SK-N-MC (cell line): Measurements from ENCODE around the gene CARD11.

Experiments
- DNase-seq: peaks from one replicate; pipeline ENCODE4 v3.0.0-alpha.2; 2011; ENCODE audit warnings: low read depth, low spot score
- H3K27ac ChIP-seq: fragments of 200-600 bp; sonication (generic); 2 replicates; pipeline ENCODE4 v1.5.1; 2016; ENCODE audit warnings: mixed run types
- H3K36me3 ChIP-seq: fragments of 200-600 bp; sonication (generic); 2 replicates; pipeline ENCODE4 v1.6.1; 2017; ENCODE audit warnings: antibody characterized with exemption, low read length, mixed read lengths; ENCODE audit not compliant: insufficient read depth
- H3K4me3 ChIP-seq: fragments of 200-600 bp; sonication (generic); 2 replicates; pipeline ENCODE4 v1.5.1; 2016
- H3K9ac ChIP-seq: fragments of 200-600 bp; sonication (generic); 2 replicates; pipeline ENCODE4 v1.8.0; 2017; ENCODE audit warnings: mixed run types, mixed read lengths; ENCODE audit not compliant: insufficient read length
- H3K9me3 ChIP-seq: fragments of 200-600 bp; sonication (generic); 2 replicates; pipeline ENCODE4 v1.6.1; 2017; ENCODE audit warnings: low read depth, mild to moderate bottlenecking, antibody characterized with exemption, low read length, moderate library complexity, mixed read lengths
- EZH2 ChIP-seq: fragments of 200-600 bp; sonication (generic); IDR thresholded peaks from one replicate; pipeline ENCODE4 v1.6.1; 2017; ENCODE audit warnings: antibody characterized with exemption
- FOXP2 ChIP-seq: optimal IDR thresholded peaks from 2 replicates; pipeline ENCODE3; 2011; ENCODE audit warnings: mild to moderate bottlenecking, moderate library complexity; ENCODE audit not compliant: insufficient read depth; ENCODE audit errors: extremely low read length, control extremely low read depth
- POLR2AphosphoS5 ChIP-seq: IDR thresholded peaks from 2 replicates; pipeline ENCODE4 v1.6.1; 2012; ENCODE audit warnings: mild to moderate bottlenecking, low read depth, low read length, borderline replicate concordance

Gene CARD11

DNA sequence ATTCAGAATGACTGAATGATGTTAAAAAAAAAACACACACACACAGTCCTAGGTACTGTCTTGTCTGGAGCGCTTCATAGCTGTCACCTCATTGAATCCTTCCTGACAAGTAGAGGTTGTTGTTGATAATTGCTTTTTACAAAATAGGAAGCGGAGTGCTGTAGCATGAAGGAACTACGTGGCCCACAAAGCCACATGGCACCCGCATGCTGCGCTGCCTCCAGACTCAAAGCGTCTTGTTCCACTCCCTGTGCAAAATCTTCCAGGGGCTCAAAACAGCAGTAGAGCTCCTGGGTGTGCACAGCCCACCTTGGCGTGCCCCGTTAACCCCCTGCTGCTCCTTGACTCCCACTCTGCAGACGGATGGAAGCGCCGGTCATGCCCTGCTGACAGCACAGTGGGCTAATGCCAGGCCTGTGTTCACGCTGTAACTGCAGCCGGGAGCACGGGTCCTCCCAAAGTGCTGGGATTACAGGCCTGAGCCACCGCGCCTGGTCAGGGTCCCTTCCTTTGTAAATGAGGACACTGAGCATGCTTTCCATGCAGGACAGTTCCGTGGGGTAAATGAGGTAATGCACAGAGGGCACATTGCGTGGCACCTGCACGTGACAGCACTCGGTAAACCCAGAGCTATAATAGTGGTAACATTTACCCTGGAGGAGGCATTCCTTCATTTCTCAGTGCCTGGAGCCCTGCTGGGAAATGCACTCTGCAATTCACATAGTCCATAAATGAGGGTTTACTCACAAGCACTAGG, 108.5 kb downstream of the CARD11 start:
- no peak overlapping the region for H3K27ac ChIP-seq
- TF ChIP-seq EZH2 (no peak), FOXP2 (no peak), POLR2AphosphoS5 (no peak)
- H3K9me3 ChIP-seq: no peaks in the 10 kb centered on the region
- DNase-seq: no peak
- H3K4me3 ChIP-seq: no peak overlapping the region
- H3K36me3 ChIP-seq: no peaks in the 10 kb centered on the region
- H3K9ac ChIP-seq: no peak overlapping the region

DNA sequence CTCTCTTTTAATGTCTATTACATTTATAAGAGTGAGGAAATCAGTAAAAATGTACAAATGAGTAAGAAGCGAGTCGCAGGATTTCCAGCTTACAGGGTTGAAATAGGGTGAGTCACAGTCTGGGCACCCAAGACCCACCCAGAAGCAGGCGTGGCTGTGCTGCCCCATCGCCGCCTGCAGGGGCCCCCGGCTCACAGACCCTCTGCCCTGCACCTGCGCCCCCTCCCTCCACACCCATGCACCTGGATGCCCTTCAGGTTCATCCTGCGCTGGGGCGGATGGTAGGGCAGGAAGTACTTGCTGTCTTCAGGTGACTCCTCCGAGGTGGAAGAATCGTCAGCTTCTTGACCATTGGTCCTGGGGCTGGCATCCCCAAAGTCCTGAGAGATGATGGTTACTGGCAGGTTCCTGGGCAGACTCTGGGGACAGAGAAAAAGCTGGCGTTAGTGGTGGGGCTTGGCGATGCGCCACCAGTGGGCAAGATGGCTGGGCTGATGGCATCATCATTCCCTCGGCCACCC, 109.4 kb downstream of the CARD11 start:
- Histone ChIP-seq H3K9ac (no peak overlapping the region), H3K9me3 (no peaks in the 10 kb centered on the region), H3K4me3 (no peak overlapping the region), H3K27ac (no peak overlapping the region), H3K36me3 (no peaks in the 10 kb centered on the region)
- DNase-seq: no peak
- TF ChIP-seq POLR2AphosphoS5 (no peak), FOXP2 (no peak), EZH2 (no peak)

GRCh38 chr7:2932402-2933251, 111.0 kb downstream of the CARD11 start:
- Histone ChIP-seq H3K4me3 (no peak overlapping the region), H3K27ac (no peak overlapping the region), H3K9ac (no peak overlapping the region), H3K9me3 (no peaks in the 10 kb centered on the region), H3K36me3 (no peaks in the 10 kb centered on the region)
- TF ChIP-seq POLR2AphosphoS5: no peak
- no peak for TF ChIP-seq EZH2
- no peak for TF ChIP-seq FOXP2
- no peak for DNase-seq

GRCh38 chr7:2931034-2931415, 112.6 kb downstream of the CARD11 start:
- no peaks in the 10 kb centered on the region for H3K36me3 ChIP-seq
- H3K9ac ChIP-seq: no peak overlapping the region
- no peak for DNase-seq
- H3K27ac ChIP-seq: no peak overlapping the region
- TF ChIP-seq EZH2: no peak
- TF ChIP-seq FOXP2: no peak
- no peak for TF ChIP-seq POLR2AphosphoS5
- H3K4me3 ChIP-seq: no peak overlapping the region
- H3K9me3 ChIP-seq: no peaks in the 10 kb centered on the region

DNA sequence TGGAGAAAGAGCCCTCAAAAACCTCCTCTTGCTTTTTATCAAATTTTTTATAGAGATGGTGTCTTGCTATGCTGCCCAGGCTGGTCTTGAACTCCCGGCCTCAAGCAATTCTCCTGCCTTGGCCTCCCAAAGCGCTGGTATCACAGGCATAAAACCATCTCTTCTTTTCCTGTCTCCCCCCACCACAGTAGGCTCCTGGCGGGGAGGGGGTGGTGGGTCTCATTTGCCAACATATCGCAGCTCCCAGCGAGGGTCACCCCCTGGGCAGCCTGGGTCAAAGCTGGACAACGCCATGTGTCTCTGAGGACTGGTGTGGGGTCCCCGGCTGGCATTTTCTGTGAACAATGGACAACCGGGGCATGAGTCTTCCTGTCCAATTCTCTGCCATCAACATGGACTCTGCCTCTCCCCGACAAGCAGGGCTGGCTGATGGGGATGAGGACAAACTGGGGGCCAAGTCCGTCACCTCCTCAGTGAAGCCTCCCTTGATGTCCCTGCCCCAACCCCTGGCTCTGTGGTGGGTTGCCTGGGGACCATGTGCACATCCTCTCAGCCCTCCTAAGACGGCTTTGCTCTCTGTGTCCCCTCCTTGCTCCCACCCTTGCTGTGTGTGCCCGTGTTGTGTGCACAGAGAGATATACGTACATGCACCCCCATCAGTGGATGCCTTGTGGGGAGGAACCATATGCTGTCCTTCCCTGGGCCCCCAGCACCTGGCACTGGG, 113.2 kb downstream of the CARD11 start:
- H3K27ac ChIP-seq: no peak overlapping the region
- no peaks in the 10 kb centered on the region for H3K36me3 ChIP-seq
- no peak for DNase-seq
- TF ChIP-seq POLR2AphosphoS5 (no peak), FOXP2 (no peak), EZH2 (no peak)
- H3K4me3 ChIP-seq: no peak overlapping the region
- H3K9me3 ChIP-seq: no peaks in the 10 kb centered on the region
- no peak overlapping the region for H3K9ac ChIP-seq

- no peaks in the 10 kb centered on the region for H3K9me3 ChIP-seq
- H3K4me3 ChIP-seq: peak overlapping the region; percentile 25; the same call in 1 of the 2 replicates
- H3K27ac ChIP-seq: peak overlapping the region; percentile 36; the same call in 1 of the 2 replicates
- no peak for TF ChIP-seq POLR2AphosphoS5
- TF ChIP-seq FOXP2: peak; percentile 17
- peak overlapping the region; percentile 51 for H3K9ac ChIP-seq
- H3K36me3 ChIP-seq: no peaks in the 10 kb centered on the region
- DNase-seq: no peak
These were observed 114.1 kb downstream of the CARD11 start for GRCh38 chr7:2929321-2930201.

DNA sequence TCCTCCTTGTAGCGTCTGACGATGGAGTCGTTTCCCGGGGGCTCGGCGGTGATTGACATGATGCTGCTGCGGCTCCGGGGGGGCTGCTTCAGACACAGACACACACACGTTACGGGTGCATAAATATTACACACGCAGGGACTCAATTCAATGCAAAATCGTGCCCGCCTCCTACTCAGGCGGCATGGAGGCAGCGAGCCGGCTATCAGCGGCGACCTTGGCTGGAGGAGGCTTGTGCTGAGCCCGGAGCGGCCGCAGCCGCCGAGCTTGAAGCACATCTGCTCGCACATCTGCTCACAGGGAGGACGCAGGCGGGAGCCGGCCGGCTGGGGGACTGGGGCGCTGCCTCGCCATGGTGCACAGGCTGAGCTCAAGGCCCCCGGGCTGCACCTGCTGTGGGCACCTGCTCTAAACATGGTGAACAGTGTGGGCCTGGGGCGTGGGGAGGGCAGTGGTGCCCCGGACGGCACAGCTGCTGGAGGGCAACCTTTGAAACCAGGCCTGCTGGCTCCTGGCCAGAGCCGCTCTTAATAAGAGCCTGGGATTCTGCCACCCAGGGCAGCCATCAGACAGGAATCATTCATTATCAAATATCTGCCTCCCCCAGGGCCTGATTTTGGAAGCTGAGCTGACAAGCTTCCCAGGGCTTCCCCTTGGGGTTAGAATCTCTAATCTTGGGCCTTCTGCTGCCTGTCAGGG, 114.9 kb downstream of the CARD11 start:
- no peak for TF ChIP-seq POLR2AphosphoS5
- no peak for TF ChIP-seq EZH2
- no peak for TF ChIP-seq FOXP2
- peak overlapping the region; percentile 51 for H3K9ac ChIP-seq
- H3K27ac ChIP-seq: peak overlapping the region; percentile 36; the same call in 1 of the 2 replicates
- peak overlapping the region; percentile 25; the same call in 1 of the 2 replicates for H3K4me3 ChIP-seq
- DNase-seq: no peak
- no peaks in the 10 kb centered on the region for H3K9me3 ChIP-seq
- H3K36me3 ChIP-seq: no peaks in the 10 kb centered on the region
